Stimulated activated CD8-positive, alpha-beta memory T cell treated with anti-CD3 and anti-CD28 coated beads, Interleukin-12 subunit alpha, Interleukin-12 subunit beta, amount 100 ng/mL, for 1 hour (primary cell): ENCODE results near the gene GNAS-AS1.

Source experiments
- DNase-seq: peaks from one replicate; pipeline ENCODE4 v3.0.0-alpha.2; 2020; ENCODE audit warnings: low read depth

Gene GNAS-AS1

DNA sequence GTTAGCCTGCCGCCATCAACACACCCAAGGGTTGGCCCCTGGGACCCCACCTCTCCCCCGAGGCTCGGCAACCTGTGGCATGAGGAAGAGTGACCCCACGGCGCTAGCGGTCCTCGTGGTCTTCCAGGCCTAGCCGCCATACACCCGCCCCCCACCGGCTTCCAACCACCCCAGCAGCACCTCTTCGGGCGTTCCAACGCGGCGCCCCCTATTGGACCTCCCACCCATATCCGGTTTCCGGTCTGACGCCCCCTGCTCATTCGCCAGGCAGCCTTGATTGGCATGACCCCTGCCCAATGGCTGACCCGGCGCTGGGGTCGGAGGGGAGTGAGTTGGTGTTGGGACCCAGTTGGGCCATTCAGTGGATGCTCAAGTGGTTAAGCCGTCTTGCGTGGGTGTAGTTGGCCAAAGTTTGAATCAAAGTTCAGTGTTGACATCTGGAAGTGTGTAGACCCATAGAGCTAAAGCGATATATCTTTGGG is at the start of gene GNAS-AS1:
TSS of gene GNAS-AS1 (minus strand) at position 210 of the 482 bp plus-strand sequence.
- peak; percentile 54 for DNase-seq

DNA sequence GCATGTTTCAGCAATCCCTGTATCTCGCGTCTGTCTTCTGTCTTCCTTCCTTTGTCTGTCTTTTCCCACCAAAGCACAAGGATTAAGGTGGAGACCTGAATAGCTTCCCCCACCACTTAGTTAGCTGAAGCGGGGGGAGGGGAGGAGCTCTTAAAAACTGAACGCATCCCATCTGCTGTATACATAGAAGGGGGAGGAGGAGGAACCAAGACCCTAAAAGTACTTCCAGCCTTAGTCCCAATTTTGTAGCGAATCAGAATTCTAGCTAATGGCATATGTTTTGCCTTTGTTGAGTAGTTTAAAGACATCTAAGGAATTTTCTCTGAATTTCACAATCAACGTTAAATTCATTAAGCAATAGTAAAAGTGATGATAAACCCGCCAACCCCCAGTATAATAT is 49.7 kb upstream of the GNAS-AS1 start:
- no peak for DNase-seq

DNA sequence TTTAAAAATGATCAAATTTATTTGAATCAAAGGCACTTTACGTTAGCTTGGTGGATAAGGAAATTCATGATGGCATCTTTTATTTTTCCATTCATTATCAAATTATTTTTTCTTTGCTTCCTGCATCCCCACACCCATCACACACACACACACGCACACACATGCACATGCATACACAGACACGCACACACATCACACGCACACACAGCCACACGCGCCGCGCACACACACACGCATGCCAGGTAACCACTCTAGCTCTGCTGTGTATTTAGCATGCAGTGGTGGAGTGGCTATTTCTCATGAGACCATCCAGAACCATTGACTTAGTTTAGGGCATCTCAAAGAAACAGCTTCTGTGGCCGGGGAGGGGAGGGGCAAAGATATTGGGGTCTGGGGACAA is 48.8 kb upstream of the GNAS-AS1 start:
- no peak for DNase-seq

DNA sequence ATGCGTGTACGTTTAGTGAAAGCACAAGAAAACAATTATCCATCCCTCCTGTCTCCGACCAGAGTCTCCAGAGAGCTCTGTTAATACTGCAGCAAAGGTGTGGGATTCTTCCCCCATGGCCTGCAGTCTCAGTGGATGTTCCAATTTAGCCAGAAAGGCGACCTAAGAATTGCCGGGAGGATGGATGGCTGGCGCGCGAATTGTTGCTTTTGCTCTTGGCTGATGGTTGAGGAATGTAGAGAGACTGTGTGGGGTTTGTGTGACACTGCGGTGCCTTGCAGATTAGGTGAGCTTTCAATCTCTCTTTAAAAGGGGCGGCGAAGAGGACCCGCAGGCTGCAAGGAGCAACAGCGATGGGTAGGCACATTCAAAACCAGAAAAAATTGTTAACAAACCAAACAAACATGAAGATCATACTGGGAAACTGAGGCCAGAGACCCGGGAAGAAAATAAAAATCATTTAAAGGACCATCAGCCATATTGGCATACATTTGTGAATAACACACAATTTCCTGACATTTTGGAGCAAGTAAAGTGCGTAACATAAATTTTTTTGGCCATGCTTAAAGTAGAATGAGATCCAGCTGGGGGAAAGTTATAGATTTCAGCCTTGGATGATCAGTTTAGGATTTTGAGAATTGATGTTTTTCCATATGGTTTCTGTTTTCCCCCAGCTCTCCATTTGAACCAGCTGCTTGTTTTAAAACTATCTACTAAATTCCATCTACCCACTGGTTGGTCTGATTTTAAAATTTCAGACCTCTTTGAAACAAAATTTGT is 48.1 kb upstream of the GNAS-AS1 start:
- no peak for DNase-seq

DNA sequence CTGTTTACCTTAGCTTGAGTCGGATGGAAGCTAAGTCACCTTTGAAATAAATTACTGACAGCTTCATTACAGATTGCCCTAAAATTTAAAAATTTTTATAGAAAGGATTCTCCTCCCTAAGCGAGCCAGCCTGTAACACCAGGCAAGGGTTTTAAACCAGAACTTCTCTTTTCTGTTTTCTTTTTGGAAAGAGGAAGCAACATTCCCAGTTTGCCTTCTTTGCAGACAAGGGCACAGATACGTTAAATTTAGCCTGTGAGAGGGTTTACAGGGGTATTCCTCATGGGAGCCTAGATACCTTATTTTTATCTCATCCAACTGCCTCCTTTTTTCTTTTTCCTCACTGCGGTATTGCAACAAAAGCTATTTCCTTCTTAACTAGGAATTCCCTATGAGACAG is 46.8 kb upstream of the GNAS-AS1 start:
- DNase-seq, result no peak

DNA sequence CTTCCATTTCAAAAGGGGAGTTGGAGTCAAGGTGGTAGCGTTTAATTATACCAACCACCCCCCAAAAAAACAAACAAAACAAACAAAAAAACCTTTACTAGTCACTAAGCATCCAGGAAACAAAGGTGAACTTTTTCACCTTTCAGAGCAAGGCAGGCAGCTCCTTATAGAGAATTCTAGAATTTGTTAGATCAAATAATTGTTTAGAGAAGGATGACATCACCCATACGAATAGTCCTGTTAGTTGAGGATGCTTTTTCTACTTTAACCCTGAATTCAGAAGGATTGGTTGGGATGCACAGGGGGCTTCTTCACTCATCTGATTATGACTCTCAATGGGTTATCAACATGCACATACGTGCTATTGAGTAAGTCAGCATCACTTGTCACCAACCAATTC is 46.1 kb upstream of the GNAS-AS1 start:
- DNase-seq, result no peak

DNA sequence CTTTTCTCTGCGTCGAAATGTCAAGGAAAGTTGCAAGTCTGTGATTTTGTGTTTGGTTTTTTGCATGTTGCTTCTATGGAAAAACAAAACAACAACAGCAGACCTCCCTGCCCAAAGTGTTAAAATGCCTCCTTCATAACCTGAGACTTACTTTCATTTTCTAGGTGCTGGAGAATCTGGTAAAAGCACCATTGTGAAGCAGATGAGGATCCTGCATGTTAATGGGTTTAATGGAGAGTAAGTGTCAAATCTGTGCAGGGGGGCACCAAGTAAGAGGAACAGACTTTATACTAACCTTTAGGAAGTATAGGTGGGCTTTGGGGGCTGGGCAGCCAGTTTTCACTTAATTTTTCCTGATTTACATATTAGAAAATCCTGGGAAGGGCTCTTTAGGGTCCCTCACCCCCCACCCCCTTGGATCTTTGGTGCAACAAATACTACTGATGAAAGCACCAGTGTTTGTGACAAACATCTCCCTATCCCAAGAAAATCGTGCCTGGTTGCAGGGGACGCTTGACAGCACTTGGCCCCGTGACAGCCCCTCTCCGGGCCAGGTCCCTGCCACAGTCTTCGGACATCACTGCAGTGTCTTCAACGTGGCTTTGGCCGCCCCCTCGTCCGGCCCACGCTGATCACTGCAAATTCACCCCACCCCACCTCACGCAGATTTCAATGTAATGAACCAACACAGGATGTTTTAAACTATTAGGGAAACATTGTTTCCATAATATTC is 44.9 kb upstream of the GNAS-AS1 start:
- DNase-seq, result no peak

DNA sequence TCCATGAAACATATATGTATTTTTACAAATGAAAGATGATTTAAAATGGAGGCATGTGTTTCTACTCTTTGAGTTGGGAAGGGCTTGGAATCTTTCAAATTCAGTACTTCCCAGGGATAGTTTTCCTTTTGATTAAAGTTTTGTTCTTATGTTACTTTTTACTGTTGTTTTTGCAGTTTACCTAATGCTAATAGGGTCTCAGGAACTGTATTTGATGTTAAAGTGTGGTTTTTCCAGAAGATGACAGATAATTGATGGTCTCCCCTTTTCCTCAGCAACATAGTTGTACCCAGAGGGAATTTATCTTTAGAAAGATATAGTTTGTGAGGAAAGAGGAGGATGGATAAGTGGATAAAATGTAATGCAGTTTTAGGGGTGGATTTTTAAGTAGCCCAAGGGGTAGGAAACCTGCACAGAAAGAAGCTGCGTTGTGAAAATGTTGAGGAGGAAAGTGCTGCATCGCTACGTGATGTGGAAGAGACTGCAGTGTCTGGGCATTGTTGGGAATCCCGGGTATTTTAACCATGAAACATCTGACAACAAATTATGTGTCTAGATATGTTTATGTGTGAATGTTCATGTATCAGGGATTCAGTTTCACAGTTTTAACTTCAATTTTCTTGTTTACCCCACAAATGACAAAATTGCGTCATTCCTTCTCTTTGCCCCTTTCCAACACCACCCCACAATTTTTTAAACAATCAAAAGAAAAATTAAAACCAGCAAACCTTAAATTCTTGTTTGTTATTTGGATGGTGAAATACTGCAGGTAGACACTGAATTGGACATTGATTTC is 44.1 kb upstream of the GNAS-AS1 start:
- DNase-seq, result no peak

DNA sequence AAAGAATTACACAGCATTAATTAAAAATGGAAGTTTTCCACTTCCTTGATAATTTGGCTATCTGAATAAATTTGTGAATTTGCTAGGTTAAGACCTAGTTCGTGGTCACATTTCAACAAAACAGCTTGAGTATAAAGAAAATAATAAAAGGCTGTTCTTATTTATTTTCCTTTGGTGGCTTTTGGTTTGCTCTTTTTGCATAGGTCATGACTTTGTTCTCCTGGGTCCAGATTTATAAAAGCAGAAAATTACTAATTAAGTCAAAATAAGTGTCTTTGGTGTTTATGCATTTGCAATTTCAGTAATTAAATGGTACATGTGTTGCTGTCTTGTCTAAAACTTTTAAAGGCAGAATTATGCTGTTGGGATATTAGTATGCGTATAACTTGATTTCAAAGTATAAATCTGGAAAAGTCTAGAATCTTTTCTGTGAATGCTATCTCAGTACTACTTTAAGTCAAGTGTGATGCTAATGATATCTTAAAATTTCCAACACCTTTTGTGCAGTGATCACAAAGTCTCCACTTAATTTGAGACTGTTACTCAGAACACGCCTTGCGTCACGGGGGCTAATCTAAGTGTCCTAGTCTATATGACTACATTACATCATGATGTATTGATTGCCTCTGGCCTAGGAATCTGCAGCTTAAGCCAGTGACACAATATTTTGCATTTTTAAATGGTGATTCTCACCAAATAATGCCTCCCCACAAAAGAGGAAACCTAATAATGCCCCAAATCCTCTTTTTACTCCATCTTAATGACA is 42.8 kb upstream of the GNAS-AS1 start:
- no peak for DNase-seq

DNA sequence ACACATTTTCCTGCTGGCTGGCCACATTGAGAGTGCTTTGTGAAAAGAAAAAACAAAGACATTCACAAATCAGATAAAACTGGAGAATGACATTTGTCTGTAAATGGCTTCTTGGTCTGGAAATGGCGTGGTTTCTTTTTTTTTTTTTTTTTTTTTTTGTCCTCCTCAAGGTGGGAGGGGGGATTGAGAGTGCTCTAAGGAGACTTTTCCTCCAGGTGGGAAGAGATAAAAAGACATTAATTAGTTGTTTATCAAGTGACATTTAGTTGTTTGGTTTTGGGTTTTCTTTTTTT is 42.2 kb upstream of the GNAS-AS1 start:
- DNase-seq, result no peak

DNA sequence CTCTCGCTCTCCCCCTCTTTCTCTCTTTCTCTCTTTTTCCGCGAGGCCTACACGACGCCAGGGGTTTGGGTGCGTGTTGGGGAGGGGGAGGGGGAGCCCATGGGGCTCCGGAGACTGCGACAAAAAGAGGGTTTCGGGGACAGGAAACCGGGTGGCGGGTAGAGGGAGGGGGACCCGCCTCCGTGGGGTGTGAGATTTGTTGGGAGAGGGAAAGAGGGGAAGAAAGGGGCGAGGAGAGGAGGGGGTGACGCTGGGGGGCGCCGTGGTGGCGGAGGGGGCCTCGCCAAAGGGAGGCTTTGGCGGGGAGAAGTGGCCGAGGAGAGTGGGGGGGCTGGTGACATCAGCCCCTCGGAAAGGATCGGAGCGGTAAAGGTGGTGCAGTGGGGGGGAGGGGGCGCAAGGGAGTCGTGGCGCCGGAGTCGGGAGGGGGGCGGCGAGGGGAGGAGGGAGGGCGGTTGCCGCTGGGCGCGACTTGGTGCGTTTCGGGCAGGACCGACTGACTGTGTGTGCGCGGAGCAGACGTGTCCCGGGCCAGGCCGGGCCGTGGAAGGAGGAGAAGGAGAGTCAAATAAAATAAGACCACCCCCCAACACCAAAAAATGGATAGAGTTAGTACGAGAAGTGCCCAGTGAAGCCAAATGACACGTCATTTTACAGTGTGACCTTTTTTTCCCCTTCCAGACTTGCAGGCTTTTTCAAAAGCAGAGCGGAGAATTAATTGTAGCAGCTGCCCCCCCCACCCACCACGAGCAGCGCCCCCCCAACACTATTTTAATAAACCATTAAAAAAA is 41.6 kb upstream of the GNAS-AS1 start:
- DNase-seq, result peak; percentile 54

DNA sequence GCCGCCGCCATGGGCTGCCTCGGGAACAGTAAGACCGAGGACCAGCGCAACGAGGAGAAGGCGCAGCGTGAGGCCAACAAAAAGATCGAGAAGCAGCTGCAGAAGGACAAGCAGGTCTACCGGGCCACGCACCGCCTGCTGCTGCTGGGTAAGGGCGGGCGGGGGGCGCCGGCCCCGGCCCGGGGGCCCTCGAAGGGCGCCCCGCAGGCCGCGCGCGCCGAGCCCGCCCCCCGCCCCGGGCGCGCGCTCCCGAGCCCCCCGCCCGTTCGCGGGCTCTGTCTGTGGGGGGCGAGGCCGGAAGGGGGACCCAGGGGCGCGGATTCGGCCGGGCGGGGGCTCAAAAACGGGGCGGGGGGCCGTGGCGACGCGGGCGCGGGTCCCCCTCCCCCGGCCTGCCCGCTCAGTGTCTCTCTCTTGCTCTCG is 41.0 kb upstream of the GNAS-AS1 start:
- DNase-seq, result no peak

DNA sequence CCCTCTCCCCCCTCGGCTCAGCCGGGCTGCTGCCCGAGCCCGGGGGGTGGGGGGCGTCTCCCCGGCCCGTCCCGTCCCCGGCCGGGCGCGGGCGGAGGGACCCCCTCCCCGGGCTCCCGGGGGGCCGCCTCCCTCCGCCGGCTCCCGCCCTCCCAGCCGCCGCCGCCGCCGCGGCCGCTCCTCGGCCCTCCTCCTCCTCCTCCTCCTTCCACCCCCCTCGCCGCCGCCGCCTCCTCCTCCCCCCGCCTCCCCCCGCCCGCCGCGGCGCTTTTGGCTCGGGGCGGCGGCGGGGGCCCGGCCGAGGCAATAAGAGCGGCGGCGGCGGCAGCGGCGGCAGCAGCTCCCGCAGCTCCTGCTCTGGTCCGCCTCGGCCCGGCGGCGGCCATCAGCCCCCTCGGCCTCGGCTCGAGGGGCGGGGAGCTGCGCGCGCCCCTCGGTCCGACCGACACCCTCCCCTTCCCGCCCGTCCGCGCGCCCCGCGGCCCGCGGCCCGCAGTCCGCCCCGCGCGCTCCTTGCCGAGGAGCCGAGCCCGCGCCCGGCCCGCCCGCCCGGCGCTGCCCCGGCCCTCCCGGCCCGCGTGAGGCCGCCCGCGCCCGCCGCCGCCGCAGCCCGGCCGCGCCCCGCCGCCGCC is 40.5 kb upstream of the GNAS-AS1 start:
- peak; percentile 64 for DNase-seq

DNA sequence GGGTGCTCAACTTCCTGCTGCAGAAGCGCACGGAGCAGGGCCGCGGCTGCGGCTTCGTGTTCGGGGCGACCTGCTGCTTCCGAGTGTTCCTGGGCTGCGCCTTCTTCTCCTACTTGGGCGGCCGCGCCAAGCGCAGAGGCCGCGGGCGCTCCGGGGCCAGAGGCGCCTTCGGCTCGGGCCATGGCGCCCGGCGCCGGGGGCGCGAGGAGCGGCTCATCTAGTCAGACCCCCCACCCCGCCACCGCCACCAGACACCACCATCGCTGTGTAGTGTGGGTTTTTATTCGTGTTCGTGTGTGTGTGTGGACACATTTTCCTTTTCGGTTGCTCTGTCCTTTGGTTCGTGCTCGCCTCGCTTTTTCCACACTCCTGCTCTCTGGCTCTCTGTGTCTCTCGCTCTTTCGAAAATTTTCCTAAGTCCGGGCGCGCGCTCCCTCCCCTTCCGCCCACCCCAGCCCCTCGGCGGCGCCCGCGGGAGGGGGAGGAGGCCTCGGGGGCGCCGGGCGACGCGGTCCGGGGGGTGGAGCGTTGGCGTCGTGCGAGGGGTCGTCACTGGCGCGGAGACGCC is 39.9 kb upstream of the GNAS-AS1 start:
- peak; percentile 56 for DNase-seq

DNA sequence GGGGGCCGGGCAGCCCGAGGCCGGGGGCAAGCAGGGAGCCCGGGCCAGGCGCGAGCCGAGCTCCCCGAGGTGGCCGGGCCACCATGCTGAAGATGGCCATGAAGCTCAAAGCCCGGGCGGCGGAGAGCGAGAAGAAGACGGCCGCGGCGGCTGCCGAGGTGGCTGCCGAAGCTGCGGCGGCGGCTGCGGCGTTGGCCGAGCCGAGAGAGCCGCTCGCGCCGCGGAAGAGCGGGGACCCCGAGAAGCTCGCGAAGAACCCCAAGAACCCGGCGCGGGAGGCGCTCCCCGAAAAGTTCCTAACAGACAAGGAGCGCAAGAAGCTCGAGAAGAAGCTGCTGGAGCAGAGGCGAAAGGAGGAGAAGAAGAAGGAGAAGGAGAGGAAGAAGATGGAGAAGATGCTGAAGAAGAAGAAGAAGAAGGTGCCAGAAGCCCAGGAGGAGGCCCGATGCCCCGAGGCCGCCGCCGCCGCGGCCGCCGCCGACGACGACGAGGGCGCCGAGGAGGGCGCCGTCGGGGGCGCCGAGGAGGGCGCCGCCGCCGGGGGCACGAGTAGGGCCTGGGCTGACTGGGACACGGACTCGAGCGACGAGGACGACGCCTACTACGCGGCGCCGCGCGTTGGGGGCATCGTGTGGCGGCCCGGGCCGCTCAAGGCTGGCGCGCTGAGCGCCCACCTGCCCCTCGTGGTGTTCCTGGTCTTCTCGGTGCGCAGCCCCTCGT is 39.3 kb upstream of the GNAS-AS1 start:
- no peak for DNase-seq

DNA sequence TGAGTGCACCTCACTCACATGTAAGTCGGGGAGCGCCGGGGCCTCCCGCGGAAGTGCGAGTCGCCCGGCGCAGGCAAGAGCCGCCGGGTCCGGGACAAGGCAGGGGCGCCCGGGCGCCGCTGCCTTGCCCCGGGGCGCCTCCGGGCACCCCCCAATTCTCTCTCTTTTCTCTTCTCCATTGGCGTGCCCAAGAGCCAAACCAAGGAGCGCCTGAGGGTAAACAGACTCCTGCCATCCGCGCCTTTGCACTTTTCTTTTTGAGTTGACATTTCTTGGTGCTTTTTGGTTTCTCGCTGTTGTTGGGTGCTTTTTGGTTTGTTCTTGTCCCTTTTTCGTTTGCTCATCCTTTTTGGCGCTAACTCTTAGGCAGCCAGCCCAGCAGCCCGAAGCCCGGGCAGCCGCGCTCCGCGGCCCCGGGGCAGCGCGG is 38.6 kb upstream of the GNAS-AS1 start:
- no peak for DNase-seq

DNA sequence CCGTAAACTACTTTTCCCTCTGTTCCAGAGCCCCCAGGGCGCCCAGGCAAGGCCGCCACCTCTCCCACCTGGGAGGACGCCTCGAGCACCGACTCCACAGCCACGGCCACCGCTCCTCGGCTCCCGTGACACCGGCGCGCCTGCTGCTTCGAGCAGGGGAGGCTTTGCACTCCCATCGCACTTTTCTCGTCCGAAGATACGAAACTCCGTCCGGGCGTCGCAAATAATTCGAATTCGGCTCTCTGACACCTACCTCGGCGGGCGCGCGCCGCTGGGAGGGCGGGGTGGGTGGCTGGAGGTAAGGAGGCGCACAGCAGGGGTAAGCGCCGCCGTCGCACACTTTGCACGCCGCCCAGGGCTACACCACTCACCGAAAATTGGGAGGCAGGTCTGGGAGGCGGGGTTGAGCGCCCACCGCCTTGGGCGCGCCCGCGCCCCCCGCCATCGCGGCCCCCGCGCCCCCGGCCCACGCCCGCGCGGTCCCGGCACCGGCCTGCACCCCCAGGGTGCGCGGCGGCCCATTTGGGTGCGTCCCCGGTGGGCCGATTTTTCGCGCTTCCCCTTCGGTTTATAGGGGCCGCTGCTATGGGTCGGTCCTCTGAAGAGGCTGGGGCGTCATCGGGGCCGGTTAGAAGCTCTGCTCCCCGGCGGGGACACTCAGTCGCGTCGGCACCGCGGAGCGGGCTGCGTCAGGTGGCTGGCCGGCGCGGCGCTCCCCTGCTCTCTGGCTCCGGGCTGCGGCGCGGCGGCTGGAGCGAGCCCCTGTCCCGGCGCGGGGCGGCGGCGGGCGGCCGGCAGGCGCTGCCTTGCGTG is 38.0 kb upstream of the GNAS-AS1 start:
- peak; percentile 69 for DNase-seq

DNA sequence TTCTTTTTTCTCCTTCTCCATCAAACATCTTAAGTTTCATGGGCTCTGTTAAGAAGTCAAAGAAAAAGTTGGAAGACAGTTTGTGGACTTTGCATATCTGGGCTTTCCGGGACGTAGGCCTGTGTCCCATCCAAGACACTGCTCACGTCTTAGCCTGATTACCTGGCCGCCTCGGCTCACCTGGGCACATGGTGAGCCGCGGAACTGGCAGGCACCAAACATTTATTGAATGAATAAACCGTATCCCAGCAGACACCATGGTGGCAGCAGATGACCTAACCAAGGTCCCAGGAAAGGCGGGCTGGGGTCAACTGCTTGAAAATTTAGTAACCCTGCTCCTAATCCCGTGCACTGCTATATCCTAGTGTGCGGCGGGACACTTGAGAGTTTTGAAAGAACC is 37.4 kb upstream of the GNAS-AS1 start:
- DNase-seq, result no peak

DNA sequence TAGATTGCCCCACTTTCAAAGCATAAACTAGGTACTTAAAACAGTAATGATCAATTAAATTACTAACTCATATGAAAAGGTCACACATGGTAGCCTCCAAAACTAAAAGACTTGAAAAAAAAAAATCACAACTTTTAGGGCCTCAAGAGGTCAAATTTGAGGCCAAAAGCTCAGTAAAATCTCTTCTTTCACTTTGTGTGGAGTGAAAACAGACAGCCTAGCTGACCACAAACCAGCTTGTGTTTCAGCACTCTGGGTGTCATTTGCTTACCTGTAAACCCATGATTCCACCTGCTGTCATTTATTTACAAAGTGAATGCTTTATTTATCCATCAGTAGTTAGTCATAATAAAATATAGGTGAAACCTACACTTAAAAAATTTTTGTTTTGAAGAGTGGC is 35.8 kb upstream of the GNAS-AS1 start:
- DNase-seq, result no peak
